ENCODE measurements around the gene ADAMTS6.

The ADAMTS6 gene

DNA sequence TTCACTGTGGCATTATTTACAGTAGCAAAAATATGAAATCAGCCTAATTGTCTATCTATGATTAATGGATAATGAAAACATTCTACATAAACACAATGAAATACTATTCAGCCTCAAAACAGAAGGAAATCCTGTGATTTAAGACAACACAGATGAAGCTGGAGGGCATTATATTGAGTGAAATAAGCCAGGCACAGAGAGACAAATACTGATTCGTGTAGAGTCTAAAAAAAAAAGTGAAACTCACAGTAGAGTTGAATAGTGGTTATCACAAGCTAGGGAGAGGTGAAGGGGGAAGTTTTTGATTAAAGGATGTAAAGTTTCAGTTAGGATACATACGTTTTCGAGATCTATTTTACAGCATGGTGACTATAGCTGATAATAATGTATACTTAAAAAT is 122.2 kb downstream of the ADAMTS6 start:
- TF ChIP-seq, protein P1, sequence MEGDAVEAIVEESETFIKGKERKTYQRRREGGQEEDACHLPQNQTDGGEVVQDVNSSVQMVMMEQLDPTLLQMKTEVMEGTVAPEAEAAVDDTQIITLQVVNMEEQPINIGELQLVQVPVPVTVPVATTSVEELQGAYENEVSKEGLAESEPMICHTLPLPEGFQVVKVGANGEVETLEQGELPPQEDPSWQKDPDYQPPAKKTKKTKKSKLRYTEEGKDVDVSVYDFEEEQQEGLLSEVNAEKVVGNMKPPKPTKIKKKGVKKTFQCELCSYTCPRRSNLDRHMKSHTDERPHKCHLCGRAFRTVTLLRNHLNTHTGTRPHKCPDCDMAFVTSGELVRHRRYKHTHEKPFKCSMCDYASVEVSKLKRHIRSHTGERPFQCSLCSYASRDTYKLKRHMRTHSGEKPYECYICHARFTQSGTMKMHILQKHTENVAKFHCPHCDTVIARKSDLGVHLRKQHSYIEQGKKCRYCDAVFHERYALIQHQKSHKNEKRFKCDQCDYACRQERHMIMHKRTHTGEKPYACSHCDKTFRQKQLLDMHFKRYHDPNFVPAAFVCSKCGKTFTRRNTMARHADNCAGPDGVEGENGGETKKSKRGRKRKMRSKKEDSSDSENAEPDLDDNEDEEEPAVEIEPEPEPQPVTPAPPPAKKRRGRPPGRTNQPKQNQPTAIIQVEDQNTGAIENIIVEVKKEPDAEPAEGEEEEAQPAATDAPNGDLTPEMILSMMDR (IDR thresholded peaks at IDR 0.05; ENCODE audit: insufficient read depth, low read length, poor library complexity, severe bottlenecking), result no peak
- no peak for TF ChIP-seq EZH2phosphoT487 (conservative IDR thresholded peaks at IDR 0.05; ENCODE audit: low read length)
- Histone ChIP-seq H3K9ac (ENCODE audit: low read length) (no peak overlapping the region), H3K27ac (ENCODE audit: low read depth, low read length) (no peak overlapping the region), H3F3A (ENCODE audit: insufficient read depth) (no peaks in the 10 kb centered on the region), H3K36me3 (ENCODE audit: low read length) (no peaks in the 10 kb centered on the region), H3K9me3 (ENCODE audit: insufficient read depth, low read length) (no peaks in the 10 kb centered on the region), H3K4me2 (ENCODE audit: low read depth, low read length, poor library complexity, severe bottlenecking) (no peak overlapping the region), H3K4me3 (ENCODE audit: insufficient read depth, low read length, poor library complexity, severe bottlenecking) (no peak overlapping the region), H3K9me2 (replicated peaks; ENCODE audit: insufficient read depth, low read length) (no peaks in the 10 kb centered on the region), H4K20me1 (ENCODE audit: low read depth, low read length) (no peaks in the 10 kb centered on the region), H3K27me3 (ENCODE audit: low read length) (no peaks in the 10 kb centered on the region), H3K79me2 (ENCODE audit: insufficient read depth, low read length) (no peaks in the 10 kb centered on the region), H2AFZ (ENCODE audit: low read depth, low read length, severe bottlenecking) (no peak overlapping the region)

DNA sequence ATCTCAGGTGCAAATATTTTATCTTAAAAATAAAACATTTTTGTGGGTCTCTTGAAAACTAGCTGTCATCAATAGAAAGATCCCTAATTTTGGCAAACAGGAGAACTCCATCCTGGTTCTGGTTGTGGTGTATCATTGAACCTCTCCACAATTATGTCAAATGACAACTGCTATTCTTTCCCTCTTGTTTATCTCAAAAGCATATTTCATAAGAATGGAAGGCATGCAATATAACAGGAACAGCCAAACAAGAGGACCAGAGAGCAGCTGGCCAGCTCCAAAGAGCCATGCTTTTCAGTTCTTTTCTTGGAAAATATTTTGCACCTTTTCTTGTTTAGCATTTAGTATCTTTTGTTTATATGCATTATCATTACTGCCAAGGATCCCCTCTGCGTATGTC is 125.4 kb downstream of the ADAMTS6 start:
- Histone ChIP-seq H3K9me3 (ENCODE audit: insufficient read depth, low read length) (no peaks in the 10 kb centered on the region), H3K79me2 (ENCODE audit: insufficient read depth, low read length) (no peaks in the 10 kb centered on the region), H3K27me3 (ENCODE audit: low read length) (no peaks in the 10 kb centered on the region), H3K4me3 (ENCODE audit: insufficient read depth, low read length, poor library complexity, severe bottlenecking) (no peak overlapping the region), H2AFZ (ENCODE audit: low read depth, low read length, severe bottlenecking) (no peak overlapping the region), H3K9me2 (replicated peaks; ENCODE audit: insufficient read depth, low read length) (no peaks in the 10 kb centered on the region), H4K20me1 (ENCODE audit: low read depth, low read length) (no peaks in the 10 kb centered on the region), H3F3A (ENCODE audit: insufficient read depth) (no peaks in the 10 kb centered on the region), H3K4me2 (ENCODE audit: low read depth, low read length, poor library complexity, severe bottlenecking) (no peak overlapping the region), H3K9ac (ENCODE audit: low read length) (no peak overlapping the region), H3K36me3 (ENCODE audit: low read length) (no peaks in the 10 kb centered on the region), H3K27ac (ENCODE audit: low read depth, low read length) (no peak overlapping the region)
- TF ChIP-seq, protein P1 (IDR thresholded peaks at IDR 0.05; ENCODE audit: insufficient read depth, low read length, poor library complexity, severe bottlenecking), result no peak
- TF ChIP-seq EZH2phosphoT487 (conservative IDR thresholded peaks at IDR 0.05; ENCODE audit: low read length), result no peak

DNA sequence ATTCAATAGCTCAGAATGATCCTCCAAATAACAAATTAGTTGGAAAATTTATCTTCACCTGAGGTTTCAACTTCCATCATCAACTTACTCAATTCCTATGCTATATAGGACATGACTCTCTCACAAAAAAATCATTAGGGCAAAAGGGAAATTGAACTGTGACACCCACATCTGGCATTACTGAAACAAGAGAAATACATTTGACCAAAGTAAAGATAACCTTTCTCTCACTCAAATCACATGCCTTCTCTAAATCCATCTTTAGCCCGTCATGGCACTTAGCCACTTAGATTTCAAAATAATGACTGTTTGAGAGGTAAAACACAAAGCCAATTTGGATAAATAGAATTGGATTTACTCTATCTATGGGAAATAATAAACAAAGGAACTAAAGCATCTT is 126.4 kb downstream of the ADAMTS6 start:
- H3K4me2 ChIP-seq (ENCODE audit: low read depth, low read length, poor library complexity, severe bottlenecking), result no peak overlapping the region
- no peak overlapping the region for H3K4me3 ChIP-seq (ENCODE audit: insufficient read depth, low read length, poor library complexity, severe bottlenecking)
- H3K9ac ChIP-seq (ENCODE audit: low read length), result no peak overlapping the region
- no peak overlapping the region for H2AFZ ChIP-seq (ENCODE audit: low read depth, low read length, severe bottlenecking)
- no peaks in the 10 kb centered on the region for H3K79me2 ChIP-seq (ENCODE audit: insufficient read depth, low read length)
- no peaks in the 10 kb centered on the region for H3K9me3 ChIP-seq (ENCODE audit: insufficient read depth, low read length)
- H3K27me3 ChIP-seq (ENCODE audit: low read length), result no peaks in the 10 kb centered on the region
- no peaks in the 10 kb centered on the region for H3K9me2 ChIP-seq (replicated peaks; ENCODE audit: insufficient read depth, low read length)
- H3F3A ChIP-seq (ENCODE audit: insufficient read depth), result no peaks in the 10 kb centered on the region
- no peak overlapping the region for H3K27ac ChIP-seq (ENCODE audit: low read depth, low read length)
- no peaks in the 10 kb centered on the region for H3K36me3 ChIP-seq (ENCODE audit: low read length)
- TF ChIP-seq EZH2phosphoT487 (conservative IDR thresholded peaks at IDR 0.05; ENCODE audit: low read length), result no peak
- TF ChIP-seq, protein P1 (IDR thresholded peaks at IDR 0.05; ENCODE audit: insufficient read depth, low read length, poor library complexity, severe bottlenecking), result no peak
- no peaks in the 10 kb centered on the region for H4K20me1 ChIP-seq (ENCODE audit: low read depth, low read length)

Measured in SU-DHL-6 (cell line).